Caco-2 (cell line): Measurements from ENCODE around the gene TLK1. TPM values are rescaled to one million over a fixed set of nuclear protein-coding genes. Genes with fewer than 3 reads are reported as not detected.

Experiments
- BruUV-seq: library from RNA; stranded (reverse); fragments of 400-500 nt; replicated peaks from 2 replicates; lab custom pipeline; 2021; lab: Mats Ljungman, UMichigan
- CTCF ChIA-PET: fragments of 300-600 bp; sonication (Branson Sonifier 250); formaldehyde crosslinking; loops from one replicate; lab custom pipeline; 2022; ENCODE audit warnings: antibody characterized with exemption; lab: Charles Lee
- POLR2A ChIA-PET: fragments of 300-600 bp; sonication (Branson Sonifier 250); formaldehyde crosslinking; loops from one replicate; lab custom pipeline; 2022; ENCODE audit warnings: antibody characterized with exemption; lab: Charles Lee
- DNase-seq, 2 experiments: peaks; one replicate each; pipeline versions ENCODE4 v3.0.0 to v3.0.0-alpha.2; 2020 to 2022
- H3K27me3 ChIP-seq: replicated peaks from 2 replicates; pipeline ENCODE4 v1.6.0; 2011; ENCODE audit warnings: low read length; ENCODE audit not compliant: control insufficient read depth, insufficient read depth
- H3K36me3 ChIP-seq: 2 replicates; pipeline ENCODE4 v1.5.1; 2011; ENCODE audit warnings: low read length; ENCODE audit not compliant: control insufficient read depth, insufficient read depth
- H3K4me1 ChIP-seq: fragments of 250-450 bp; sonication (Bioruptor Pico); 2 replicates; pipeline ENCODE4 v1.5.1; 2020; ENCODE audit warnings: mild to moderate bottlenecking
- H3K4me3 ChIP-seq: 2 replicates; pipeline ENCODE4 v1.5.1; 2011; ENCODE audit warnings: low read depth, mild to moderate bottlenecking, control low read depth, low read length
- H3K9me3 ChIP-seq: fragments of 250-450 bp; sonication (Bioruptor Pico); 2 replicates; pipeline ENCODE4 v1.5.1; 2020; ENCODE audit warnings: mild to moderate bottlenecking, moderate library complexity
- H3K27ac Mint-ChIP-seq: one replicate; pipeline ENCODE4 v1.8.0; 2022; ENCODE audit warnings: mixed read lengths; ENCODE audit not compliant: unreplicated experiment
- H3K27me3 Mint-ChIP-seq: one replicate; pipeline ENCODE4 v1.8.0; 2022; ENCODE audit warnings: mixed read lengths; ENCODE audit not compliant: insufficient read depth, unreplicated experiment
- H3K36me3 Mint-ChIP-seq: one replicate; pipeline ENCODE4 v1.8.0; 2022; ENCODE audit warnings: mild to moderate bottlenecking, mixed read lengths; ENCODE audit not compliant: insufficient read depth, unreplicated experiment
- H3K4me1 Mint-ChIP-seq: one replicate; pipeline ENCODE4 v1.8.0; 2022; ENCODE audit warnings: low read depth, mixed read lengths; ENCODE audit not compliant: unreplicated experiment
- H3K4me3 Mint-ChIP-seq: one replicate; pipeline ENCODE4 v1.8.0; 2022; ENCODE audit warnings: mild to moderate bottlenecking, moderate library complexity, mixed read lengths; ENCODE audit not compliant: unreplicated experiment
- H3K9me3 Mint-ChIP-seq: one replicate; pipeline ENCODE4 v1.8.0; 2022; ENCODE audit warnings: mixed read lengths; ENCODE audit not compliant: unreplicated experiment
- CTCF ChIP-seq, 2 experiments: fragments of 200-600 bp in 1 of 2; IDR thresholded peaks; 1 replicate in 1 of 2; 2 replicates in 1 of 2; pipeline versions ENCODE4 v1.5.1 to v1.8.0; 2011 to 2022; ENCODE audit warnings: antibody characterized with exemption in 1 of 2, control low read depth in 1 of 2, inconsistent platforms in 1 of 2, low read depth in 1 of 2, low read length in 1 of 2, mild to moderate bottlenecking in 1 of 2, moderate library complexity in 1 of 2; ENCODE audit not compliant: insufficient read depth in 1 of 2, severe bottlenecking in 1 of 2, unreplicated experiment in 1 of 2
- intact Hi-C: fragments of 100-400 bp; cut with micrococcal nuclease; formaldehyde crosslinking; loops from one replicate; pipeline ENCODE4 v1.10.0; 2022; ENCODE audit not compliant: unreplicated experiment
- total RNA-seq: library from RNA; stranded (reverse); gene quantifications from 2 replicates; pipeline ENCODE4 v1.2.3, GENCODE V29; 2022

The TLK1 gene
- total RNA-seq, 1 experiment from 2014 or later = 85.1 TPM

- CTCF ChIA-PET = no interaction called here
- BruUV-seq = no TSS peak
- no peak for TF ChIP-seq CTCF (IDR thresholded peaks at IDR 0.05; ENCODE audit: insufficient read depth in 1 of 2, low read depth in 1 of 2, low read length in 1 of 2, severe bottlenecking in 1 of 2, unreplicated experiment in 1 of 2)
- no peak overlapping the region for H3K4me3 Mint-ChIP-seq
- intact Hi-C loops = no loop called here
- H3K9me3 Mint-ChIP-seq = no peaks in the 10 kb centered on the region
- no peaks in the 10 kb centered on the region for H3K27me3 Mint-ChIP-seq
- no peaks in the 10 kb centered on the region for H3K27me3 ChIP-seq
- peaks cover 7% of the 10 kb centered on the region for H3K4me1 Mint-ChIP-seq
- POLR2A ChIA-PET = no interaction called here
- peaks cover 7% of the 10 kb centered on the region for H3K4me1 ChIP-seq
- no peak overlapping the region for H3K4me3 ChIP-seq
- no peak overlapping the region for H3K27ac Mint-ChIP-seq
- no peaks in the 10 kb centered on the region for H3K9me3 ChIP-seq
- no peak for DNase-seq
- no peaks in the 10 kb centered on the region for H3K36me3 ChIP-seq
- no peaks in the 10 kb centered on the region for H3K36me3 Mint-ChIP-seq
Measured at GRCh38 chr2:171180229-171180930, 19.7 kb upstream of the TLK1 start.

- intact Hi-C loops = no loop called here
- POLR2A ChIA-PET = no interaction called here
- H3K27ac Mint-ChIP-seq = no peak overlapping the region
- no peaks in the 10 kb centered on the region for H3K27me3 Mint-ChIP-seq
- H3K36me3 Mint-ChIP-seq = no peaks in the 10 kb centered on the region
- Histone ChIP-seq H3K4me1 (peaks cover 4% of the 10 kb centered on the region; the same call in 1 of the 2 replicates), H3K9me3 (no peaks in the 10 kb centered on the region), H3K4me3 (no peak overlapping the region), H3K36me3 (no peaks in the 10 kb centered on the region), H3K27me3 (no peaks in the 10 kb centered on the region)
- no peak overlapping the region for H3K4me3 Mint-ChIP-seq
- H3K4me1 Mint-ChIP-seq = peaks cover 7% of the 10 kb centered on the region
- TF ChIP-seq CTCF (IDR thresholded peaks at IDR 0.05; ENCODE audit: insufficient read depth in 1 of 2, low read depth in 1 of 2, low read length in 1 of 2, severe bottlenecking in 1 of 2, unreplicated experiment in 1 of 2) = no peak
- H3K9me3 Mint-ChIP-seq = no peaks in the 10 kb centered on the region
- CTCF ChIA-PET = no interaction called here
- no peak for DNase-seq
- no TSS peak for BruUV-seq
Measured at GRCh38 chr2:171178993-171179392, 18.3 kb upstream of the TLK1 start.

DNA sequence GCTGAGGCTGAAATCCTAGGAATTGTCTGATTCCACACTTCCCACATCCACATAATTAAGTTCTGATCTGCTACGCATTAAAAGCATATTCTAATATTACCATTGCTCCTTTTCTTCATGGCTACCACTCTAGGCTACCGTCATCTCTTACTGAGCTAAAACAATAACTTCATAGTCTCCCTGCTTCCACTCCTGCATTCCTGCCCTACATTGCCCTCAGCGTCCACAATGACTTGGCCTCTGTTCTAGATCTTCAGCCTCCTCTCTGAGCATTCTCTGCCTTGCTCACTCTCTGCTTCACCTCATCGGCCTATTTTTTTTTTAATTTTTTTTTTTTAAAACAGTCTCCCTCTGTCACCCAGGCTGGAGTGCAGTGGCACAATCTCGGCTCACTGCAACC, 15.8 kb upstream of the TLK1 start:
- TF ChIP-seq CTCF (IDR thresholded peaks at IDR 0.05; ENCODE audit: insufficient read depth in 1 of 2, low read depth in 1 of 2, low read length in 1 of 2, severe bottlenecking in 1 of 2, unreplicated experiment in 1 of 2) = no peak
- H3K4me3 Mint-ChIP-seq = no peak overlapping the region
- Histone ChIP-seq H3K27me3 (no peaks in the 10 kb centered on the region), H3K36me3 (no peaks in the 10 kb centered on the region), H3K9me3 (no peaks in the 10 kb centered on the region), H3K4me1 (peaks cover 4% of the 10 kb centered on the region; the same call in 1 of the 2 replicates), H3K4me3 (no peak overlapping the region)
- peaks cover 12% of the 10 kb centered on the region for H3K4me1 Mint-ChIP-seq
- no peak for DNase-seq
- ChIA-PET POLR2A (no interaction called here), CTCF (no interaction called here)
- no peak overlapping the region for H3K27ac Mint-ChIP-seq
- no peaks in the 10 kb centered on the region for H3K9me3 Mint-ChIP-seq
- no TSS peak for BruUV-seq
- intact Hi-C loops = no loop called here
- H3K27me3 Mint-ChIP-seq = no peaks in the 10 kb centered on the region
- H3K36me3 Mint-ChIP-seq = no peaks in the 10 kb centered on the region
